Vagina (tissue), 2 donors: ENCODE data around the gene GGNBP2.

ENCODE experiments used
- POLR2A ChIP-seq, 2 donors: fragments of 450-650 bp; IDR thresholded peaks; one replicate each; pipeline ENCODE4 v1.6.1; 2017; ENCODE audit warnings: antibody characterized with exemption in 2 of 2, mild to moderate bottlenecking in 2 of 2, moderate library complexity in 2 of 2
- POLR2AphosphoS5 ChIP-seq, 2 donors: sonication (generic); formaldehyde crosslinking; IDR thresholded peaks; one replicate each; pipeline ENCODE4 v1.9.0; 2017; ENCODE audit warnings: antibody characterized with exemption in 2 of 2, mild to moderate bottlenecking in 2 of 2, low read depth in 1 of 2; ENCODE audit not compliant: insufficient read depth in 1 of 2
- TF ChIP-seq, protein P1 (sequence below), 3 experiments: fragments of 450-650 bp in 2 of 3; fragments of 200-600 bp in 1 of 3; sonication (generic) in 1 of 3; IDR thresholded peaks; one replicate each; pipeline ENCODE4 v1.5.1; 2017 to 2019; ENCODE audit warnings: antibody characterized with exemption in 3 of 3, mild to moderate bottlenecking in 2 of 3, moderate library complexity in 2 of 3

DNA sequence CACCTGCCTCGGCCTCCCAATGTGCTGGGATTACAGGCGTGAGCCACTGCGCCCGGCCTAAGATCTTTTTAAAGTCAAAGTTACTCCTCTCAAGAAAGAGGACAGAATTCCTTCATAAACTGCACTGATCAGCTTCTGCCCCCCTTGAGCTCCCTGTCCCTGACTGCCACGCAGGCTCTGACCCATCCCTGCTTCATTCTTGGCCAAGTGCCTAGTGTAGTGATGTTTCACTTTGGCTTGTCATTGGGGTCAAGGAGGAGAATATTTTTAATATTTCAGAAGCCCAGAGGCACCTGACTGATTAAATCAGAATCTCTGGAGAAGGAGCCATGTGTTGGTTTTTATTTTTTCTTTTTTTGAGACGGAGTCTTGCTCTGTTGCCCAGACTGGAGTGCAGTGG, 65.8 kb downstream of the GGNBP2 start:
- TF ChIP-seq, protein P1, sequence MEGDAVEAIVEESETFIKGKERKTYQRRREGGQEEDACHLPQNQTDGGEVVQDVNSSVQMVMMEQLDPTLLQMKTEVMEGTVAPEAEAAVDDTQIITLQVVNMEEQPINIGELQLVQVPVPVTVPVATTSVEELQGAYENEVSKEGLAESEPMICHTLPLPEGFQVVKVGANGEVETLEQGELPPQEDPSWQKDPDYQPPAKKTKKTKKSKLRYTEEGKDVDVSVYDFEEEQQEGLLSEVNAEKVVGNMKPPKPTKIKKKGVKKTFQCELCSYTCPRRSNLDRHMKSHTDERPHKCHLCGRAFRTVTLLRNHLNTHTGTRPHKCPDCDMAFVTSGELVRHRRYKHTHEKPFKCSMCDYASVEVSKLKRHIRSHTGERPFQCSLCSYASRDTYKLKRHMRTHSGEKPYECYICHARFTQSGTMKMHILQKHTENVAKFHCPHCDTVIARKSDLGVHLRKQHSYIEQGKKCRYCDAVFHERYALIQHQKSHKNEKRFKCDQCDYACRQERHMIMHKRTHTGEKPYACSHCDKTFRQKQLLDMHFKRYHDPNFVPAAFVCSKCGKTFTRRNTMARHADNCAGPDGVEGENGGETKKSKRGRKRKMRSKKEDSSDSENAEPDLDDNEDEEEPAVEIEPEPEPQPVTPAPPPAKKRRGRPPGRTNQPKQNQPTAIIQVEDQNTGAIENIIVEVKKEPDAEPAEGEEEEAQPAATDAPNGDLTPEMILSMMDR (IDR thresholded peaks at IDR 0.05), result no peak
- TF ChIP-seq POLR2A (IDR thresholded peaks at IDR 0.05) (no peak), POLR2AphosphoS5 (IDR thresholded peaks at IDR 0.05; ENCODE audit: insufficient read depth in 1 of 2, low read depth in 1 of 2) (no peak)
